C1 segment of cervical spinal cord (tissue), 14 donors: Measurements from ENCODE around the gene PDE4C.
"Not testable (repeated sequence)": the region's sequence is repeated elsewhere in the genome, so short reads cannot be mapped to it uniquely, and the experiment has no call there.

ENCODE experiments used
- DNase-seq, 14 donors: peaks; one replicate each; lab custom pipeline; 2025; lab: John Stamatoyannopoulos, UW

Gene PDE4C

GRCh38 chr19:18223860-18224524, 2.2 kb downstream of the PDE4C start:
- DNase-seq, result peak in 6 of 14 donors; percentile 2 to 59 (median 50)

- no peak for DNase-seq
Observed at GRCh38 chr19:18221815-18222725, 4.2 kb downstream of the PDE4C start.

GRCh38 chr19:18220632-18221275, 5.5 kb downstream of the PDE4C start:
- DNase-seq, result no peak

DNA sequence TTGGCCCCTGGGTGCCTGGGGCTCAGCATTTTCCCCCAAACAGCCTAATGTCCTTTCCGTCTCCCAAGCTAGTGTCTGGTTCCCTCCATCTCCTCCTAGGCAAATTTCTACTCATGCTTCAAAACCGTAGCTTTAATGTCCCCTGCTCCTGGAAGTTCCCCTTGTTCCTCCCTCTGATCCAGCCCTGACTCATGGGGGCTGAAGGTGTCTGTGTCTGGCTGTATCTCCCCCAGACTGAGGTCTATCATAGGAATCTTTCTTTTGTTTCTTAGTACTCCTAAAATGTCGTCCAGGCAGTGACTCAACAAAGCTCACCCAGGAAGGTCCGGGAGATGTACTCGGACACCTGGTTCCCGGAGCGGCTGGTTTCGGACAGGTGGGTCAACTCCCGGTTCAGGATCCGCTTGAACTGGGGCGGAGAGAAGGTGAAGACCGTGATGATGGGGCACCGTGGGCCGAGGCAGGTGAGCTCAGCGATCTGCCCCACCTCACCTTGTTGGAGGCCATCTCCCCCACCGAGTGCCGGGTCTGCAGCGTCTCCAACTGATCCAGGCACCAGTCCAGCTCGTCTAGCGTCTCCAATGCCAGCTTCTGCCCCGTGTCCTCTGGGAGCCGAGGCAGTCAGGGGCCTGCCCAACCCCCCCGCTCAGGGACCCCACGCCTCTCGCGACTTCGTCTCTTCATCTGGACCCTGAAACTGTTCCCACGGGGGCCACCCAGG, 6.2 kb downstream of the PDE4C start:
- no peak for DNase-seq

- no peak for DNase-seq
Observed at GRCh38 chr19:18218600-18218999, 7.6 kb downstream of the PDE4C start.

DNA sequence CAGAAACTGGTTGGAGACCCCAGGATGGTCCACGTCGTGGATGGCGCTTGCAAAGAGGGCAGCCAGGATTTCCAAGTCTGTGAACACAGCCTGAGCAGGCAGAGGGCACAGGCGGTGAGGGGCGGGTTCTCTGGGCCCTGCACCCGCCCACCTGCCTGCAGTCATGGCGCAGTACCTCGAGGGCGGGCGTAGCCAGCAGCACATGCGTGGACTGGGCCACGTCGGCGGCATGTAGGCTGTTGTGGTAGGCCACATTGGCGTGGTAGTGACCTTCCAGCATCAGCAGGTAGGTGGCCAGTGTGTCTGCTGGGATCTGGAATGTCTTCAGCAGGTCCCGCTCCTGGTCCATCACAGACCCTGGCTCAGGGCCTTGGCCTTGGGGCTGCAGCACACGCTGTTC, 8.1 kb downstream of the PDE4C start:
- DNase-seq, result no peak

- DNase-seq, result no peak
Observed at GRCh38 chr19:18216789-18217188, 9.4 kb downstream of the PDE4C start.

DNA sequence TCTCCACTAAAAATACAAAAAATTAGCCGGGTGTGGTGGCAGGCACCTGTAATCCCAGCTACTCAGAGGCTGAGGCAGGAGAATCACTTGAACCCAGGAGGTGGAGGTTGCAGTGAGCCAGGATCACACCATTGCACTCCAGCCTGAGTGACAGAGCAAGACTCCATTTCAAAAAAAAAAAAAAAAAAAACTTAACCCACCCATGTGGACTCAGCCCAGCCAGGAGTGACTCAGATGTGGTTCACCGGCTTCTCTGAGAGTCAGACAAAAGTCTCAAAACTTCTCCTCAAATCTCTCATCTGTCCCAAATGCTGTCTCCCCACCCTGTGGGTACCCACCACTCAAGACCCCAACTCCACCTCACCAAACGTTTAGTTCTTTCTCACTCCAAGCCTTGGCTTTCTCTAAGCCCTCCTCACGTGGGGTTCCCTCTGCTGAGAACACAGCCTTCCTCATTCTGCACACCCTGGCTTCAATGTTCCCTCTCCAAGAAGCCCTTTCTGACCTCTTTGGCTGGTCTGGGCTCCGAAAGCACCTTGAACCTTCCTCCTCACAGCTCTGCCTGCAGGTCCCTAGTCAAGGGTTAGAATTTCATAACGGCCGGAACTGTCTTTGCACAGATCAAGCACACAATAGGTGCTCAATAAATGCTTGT, 11.3 kb downstream of the PDE4C start:
- no peak for DNase-seq

DNA sequence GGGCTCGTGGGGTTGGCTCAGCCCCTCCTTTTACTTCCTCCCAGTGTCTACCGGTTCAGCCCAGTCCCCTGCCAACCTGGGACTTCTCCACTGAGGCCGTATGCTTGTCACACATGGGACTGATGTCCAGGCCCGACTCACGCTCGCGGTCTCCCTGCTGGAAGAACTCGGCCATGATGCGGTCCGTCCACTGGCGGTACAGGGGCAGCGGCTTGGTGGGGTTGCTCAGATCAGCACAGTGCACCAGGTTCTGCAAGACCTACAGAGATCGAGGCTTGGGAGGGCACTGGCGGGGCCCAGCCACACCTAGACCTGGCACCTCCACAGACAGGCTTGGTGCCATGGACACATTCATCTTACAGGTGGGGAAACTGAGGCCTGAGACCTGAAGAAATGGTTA, 14.6 kb downstream of the PDE4C start:
- DNase-seq, result no peak

DNA sequence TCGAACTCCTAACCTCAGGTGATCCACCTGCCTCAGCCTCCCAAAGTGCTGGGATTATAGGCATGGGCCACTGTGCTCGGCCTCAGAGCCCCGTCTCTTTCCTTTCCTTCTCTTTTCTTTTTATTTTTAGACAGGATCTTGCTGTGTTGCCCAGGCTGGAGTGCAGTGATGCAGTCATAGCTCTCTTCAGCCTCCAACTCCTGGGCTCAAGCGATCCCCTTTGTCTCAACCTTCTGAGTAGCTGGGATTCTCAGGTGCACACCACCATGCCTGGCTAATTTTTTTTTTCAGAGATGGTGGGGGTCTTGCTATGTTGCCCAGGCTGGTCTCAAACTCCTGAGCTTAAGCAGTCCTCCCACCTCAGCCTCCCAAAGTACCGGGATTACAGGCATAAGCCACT, 16.3 kb downstream of the PDE4C start:
- DNase-seq, result not testable (repeated sequence)

GRCh38 chr19:18208098-18208951, 17.9 kb downstream of the PDE4C start:
- DNase-seq, result peak in 1 of 14 donors; percentile 3

DNA sequence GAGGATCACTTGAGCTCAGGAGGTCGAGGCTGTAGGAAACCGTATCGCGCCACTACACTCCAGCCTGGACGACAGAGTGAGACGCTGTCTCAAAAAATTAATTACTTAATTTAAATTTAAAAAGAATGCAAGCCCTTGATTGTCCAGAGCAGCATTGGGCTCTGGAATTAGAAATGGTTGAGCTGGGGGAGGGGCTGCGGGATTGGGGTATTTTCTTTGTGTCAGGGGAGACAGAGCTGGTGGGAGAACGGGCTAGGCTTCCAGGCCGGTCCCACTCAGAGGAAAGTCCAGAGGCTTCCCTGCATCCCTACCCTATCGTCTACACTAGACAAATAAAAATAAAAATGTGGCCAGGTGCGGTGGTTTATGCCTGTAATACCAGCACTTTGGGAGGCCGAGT, 20.2 kb downstream of the PDE4C start:
- no peak for DNase-seq

DNA sequence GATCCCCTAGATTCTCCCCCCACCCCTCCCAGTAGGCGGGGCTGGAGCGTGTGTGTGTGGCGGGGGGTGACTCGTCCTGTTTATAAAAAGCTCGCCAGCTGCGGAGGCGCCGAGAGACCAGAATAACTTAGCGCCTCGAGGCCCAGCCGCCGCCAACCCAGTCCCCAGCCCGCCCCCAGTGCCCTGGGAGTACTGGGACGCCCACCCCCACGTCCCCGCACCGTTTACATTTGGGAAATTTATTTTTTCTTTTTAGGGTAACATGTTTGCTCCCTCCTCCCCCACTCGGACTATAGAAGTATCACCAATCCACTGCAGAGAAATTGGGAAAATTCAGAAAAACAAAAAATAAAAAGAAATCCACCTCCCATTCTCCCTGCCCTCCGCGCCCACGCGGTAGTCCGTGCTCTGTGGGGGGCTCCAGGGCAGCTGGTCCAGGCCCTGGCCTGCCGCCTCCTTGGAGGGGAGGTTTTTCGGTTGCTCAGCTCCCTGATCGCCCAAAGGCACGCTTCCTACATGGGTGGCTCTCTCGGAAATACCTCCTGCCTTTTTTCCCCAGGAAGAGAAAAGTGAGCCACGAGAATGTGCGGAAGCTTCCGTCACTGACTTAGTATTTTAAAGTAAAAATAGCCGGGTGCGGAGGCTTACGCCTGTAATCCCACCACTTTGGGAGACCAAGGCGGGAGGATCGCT, 20.9 kb downstream of the PDE4C start:
- DNase-seq, result peak in 11 of 14 donors; percentile 8 to 75 (median 60)

GRCh38 chr19:18204394-18205199, 21.6 kb downstream of the PDE4C start:
- peak in 7 of 14 donors; percentile 55 to 79 (median 65) for DNase-seq

GRCh38 chr19:18203863-18204393, 22.3 kb downstream of the PDE4C start, which contains the start of gene RAB3A:
RAB3A (minus strand) TSS chr19:18204042; CDS start chr19:18202740, 1,302 bp downstream.
- DNase-seq, result peak; percentile 85 to 100 (median 98)

GRCh38 chr19:18203408-18203862, 22.8 kb downstream of the PDE4C start:
- DNase-seq, result peak in 5 of 14 donors; percentile 50 to 73 (median 66)

DNA sequence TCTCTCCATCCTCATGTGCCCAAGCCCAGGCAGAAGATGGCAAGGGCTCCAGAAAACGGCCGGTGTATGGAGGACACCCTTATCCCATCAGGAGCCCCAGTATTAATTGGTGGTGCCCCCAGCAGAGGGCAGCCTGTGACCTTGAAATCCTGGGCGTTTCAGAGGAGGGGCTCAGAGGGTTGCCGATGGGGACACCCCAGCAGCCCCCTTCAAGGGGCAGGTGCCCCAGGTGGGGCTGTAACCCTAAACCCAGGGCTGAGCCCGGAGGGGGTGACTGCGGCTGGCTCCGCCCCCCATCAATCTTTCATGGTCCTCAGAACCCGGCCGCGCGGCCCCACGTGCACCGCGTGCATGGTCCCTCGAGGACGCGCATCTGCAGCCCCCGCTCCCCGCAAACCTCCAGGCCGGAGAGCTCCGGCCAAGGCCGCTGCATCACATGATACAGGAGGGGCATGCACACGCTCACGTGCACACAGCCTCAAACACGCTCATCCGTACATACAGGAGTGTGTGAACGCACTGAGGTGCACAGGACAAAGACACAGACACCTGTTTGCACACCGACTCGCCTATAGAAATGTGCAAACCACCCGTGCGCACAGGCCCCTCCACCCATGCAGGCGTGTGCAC, 23.3 kb downstream of the PDE4C start:
- DNase-seq, result peak in 7 of 14 donors; percentile 30 to 51 (median 35)

- no peak for DNase-seq
Observed at GRCh38 chr19:18202397-18202777, 23.9 kb downstream of the PDE4C start.
